Measurements from ENCODE around the gene PSMC2. TPM values are rescaled to one million over a fixed set of nuclear protein-coding genes. Genes with fewer than 3 reads are reported as not detected.

Gene PSMC2
- total RNA-seq, 1 experiment from 2014 or later, result 171 TPM

DNA sequence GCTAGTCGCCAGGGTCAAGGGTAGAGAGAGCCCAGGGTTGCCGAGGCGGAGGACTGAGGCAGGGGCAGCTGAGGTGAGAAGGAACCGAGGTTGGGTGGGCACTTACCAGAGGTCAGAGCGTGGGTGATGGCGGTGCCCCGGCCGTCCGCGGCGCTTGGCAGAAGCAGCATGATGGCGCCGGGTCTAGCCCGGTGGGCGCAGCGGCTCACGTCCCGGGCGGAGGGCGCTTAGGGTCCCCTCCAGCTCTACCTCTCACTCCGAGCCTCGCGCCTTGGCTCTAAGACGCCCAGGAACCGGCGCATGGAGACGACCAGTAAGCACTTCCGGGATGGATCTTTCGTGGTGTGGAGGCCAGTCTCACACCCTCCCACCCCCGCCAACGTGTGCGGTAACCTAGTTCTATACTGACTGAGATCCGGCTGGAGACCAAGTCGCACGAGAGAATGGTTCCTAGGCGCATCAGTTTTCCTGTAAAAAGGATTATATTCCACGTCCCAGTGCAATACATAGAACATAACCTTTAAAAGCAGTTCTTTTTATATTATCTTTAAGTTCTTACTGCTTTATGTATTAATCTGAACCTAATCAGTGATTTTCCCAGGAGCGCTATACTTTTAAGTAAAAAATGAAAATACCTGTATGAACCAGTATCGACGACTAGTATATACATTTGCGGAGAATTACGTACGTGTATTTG, 2.8 kb upstream of the PSMC2 start, which contains the start of gene DNAJC2:
TSS of gene DNAJC2 (minus strand) at position 315 of the 697 bp plus-strand sequence. CDS start at position 170, 145 bp downstream.
- in situ Hi-C loops (cut with HindIII; ENCODE audit: low pct_unique_long_range_greater_than_20kb, low sequenced_read_pairs) (no loop called here), intact Hi-C loops (cut with micrococcal nuclease; ENCODE audit: unreplicated experiment) (no loop called here)
- ChIA-PET CTCF (no interaction called here), POLR2A (no interaction called here)
- peaks cover 23% of the 10 kb centered on the region for H3K4me1 ChIP-seq (ENCODE audit: control insufficient read depth, insufficient read depth, low read length)
- ATAC-seq (peak; percentile 92), DNase-seq (ENCODE audit: low read depth, low spot score) (peak; percentile 91)
- H3K36me3 ChIP-seq (ENCODE audit: control insufficient read depth, insufficient read depth, low read length), result peaks cover 21% of the 10 kb centered on the region
- peak within 1 kb of the TSS; percentile 96 for H3K27ac ChIP-seq (ENCODE audit: low read length)
- no peaks in the 10 kb centered on the region for H3K9me3 ChIP-seq (ENCODE audit: control insufficient read depth, insufficient read depth, low read depth, low read length)
- 0 out of 2 replicates have a peak, but pooled peaks have one; percentile 38 for TF ChIP-seq TCF7L2 (IDR thresholded peaks at IDR 0.05; ENCODE audit: low read depth, low read length)
- TF ChIP-seq SIN3A (IDR thresholded peaks at IDR 0.05; ENCODE audit: borderline replicate concordance, insufficient read depth, low read depth, low read length), result peak; percentile 96
- TF ChIP-seq, protein P1, sequence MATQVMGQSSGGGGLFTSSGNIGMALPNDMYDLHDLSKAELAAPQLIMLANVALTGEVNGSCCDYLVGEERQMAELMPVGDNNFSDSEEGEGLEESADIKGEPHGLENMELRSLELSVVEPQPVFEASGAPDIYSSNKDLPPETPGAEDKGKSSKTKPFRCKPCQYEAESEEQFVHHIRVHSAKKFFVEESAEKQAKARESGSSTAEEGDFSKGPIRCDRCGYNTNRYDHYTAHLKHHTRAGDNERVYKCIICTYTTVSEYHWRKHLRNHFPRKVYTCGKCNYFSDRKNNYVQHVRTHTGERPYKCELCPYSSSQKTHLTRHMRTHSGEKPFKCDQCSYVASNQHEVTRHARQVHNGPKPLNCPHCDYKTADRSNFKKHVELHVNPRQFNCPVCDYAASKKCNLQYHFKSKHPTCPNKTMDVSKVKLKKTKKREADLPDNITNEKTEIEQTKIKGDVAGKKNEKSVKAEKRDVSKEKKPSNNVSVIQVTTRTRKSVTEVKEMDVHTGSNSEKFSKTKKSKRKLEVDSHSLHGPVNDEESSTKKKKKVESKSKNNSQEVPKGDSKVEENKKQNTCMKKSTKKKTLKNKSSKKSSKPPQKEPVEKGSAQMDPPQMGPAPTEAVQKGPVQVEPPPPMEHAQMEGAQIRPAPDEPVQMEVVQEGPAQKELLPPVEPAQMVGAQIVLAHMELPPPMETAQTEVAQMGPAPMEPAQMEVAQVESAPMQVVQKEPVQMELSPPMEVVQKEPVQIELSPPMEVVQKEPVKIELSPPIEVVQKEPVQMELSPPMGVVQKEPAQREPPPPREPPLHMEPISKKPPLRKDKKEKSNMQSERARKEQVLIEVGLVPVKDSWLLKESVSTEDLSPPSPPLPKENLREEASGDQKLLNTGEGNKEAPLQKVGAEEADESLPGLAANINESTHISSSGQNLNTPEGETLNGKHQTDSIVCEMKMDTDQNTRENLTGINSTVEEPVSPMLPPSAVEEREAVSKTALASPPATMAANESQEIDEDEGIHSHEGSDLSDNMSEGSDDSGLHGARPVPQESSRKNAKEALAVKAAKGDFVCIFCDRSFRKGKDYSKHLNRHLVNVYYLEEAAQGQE (IDR thresholded peaks at IDR 0.05; ENCODE audit: insufficient read depth in 1 of 2, low read depth in 2 of 2, low read length in 1 of 2), result peak in 1 of 2 experiments; percentile 30; a peak in 1 of 4 replicates
- TF ChIP-seq, protein P2, sequence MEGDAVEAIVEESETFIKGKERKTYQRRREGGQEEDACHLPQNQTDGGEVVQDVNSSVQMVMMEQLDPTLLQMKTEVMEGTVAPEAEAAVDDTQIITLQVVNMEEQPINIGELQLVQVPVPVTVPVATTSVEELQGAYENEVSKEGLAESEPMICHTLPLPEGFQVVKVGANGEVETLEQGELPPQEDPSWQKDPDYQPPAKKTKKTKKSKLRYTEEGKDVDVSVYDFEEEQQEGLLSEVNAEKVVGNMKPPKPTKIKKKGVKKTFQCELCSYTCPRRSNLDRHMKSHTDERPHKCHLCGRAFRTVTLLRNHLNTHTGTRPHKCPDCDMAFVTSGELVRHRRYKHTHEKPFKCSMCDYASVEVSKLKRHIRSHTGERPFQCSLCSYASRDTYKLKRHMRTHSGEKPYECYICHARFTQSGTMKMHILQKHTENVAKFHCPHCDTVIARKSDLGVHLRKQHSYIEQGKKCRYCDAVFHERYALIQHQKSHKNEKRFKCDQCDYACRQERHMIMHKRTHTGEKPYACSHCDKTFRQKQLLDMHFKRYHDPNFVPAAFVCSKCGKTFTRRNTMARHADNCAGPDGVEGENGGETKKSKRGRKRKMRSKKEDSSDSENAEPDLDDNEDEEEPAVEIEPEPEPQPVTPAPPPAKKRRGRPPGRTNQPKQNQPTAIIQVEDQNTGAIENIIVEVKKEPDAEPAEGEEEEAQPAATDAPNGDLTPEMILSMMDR (IDR thresholded peaks at IDR 0.05), result no peak
- peak; percentile 94 for TF ChIP-seq POLR2AphosphoS5 (IDR thresholded peaks at IDR 0.05; ENCODE audit: low read depth, low read length)
- BruUV-seq (replicated peaks), result no TSS peak
- H3K27me3 ChIP-seq (ENCODE audit: control insufficient read depth, insufficient read depth, low read length), result no peaks in the 10 kb centered on the region
- H3K4me3 ChIP-seq (ENCODE audit: low read depth in 2 of 2, low read length in 2 of 2), result peak within 1 kb of the TSS; percentile 92 to 100

DNA sequence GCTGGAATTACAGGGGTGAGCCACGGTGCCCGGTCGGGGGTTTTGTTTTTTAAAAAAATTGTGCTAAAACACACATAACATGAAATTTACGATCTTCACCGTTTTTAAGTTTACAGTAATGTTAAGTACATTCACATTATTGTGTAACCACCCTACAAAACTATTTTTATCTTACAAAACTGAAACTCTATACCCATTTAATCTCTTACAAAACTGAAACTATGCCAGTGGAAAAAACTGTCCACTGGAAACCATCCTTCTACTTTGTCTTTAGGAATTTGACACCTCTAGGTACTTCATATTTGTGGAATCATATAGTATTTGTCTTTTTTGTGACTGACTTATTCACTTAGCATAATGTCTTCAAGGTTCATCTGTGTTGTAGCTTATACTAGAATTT, 1.0 kb upstream of the PSMC2 start:
- TF ChIP-seq, protein P2 (IDR thresholded peaks at IDR 0.05), result no peak
- TF ChIP-seq, protein P1 (IDR thresholded peaks at IDR 0.05; ENCODE audit: insufficient read depth in 1 of 2, low read depth in 2 of 2, low read length in 1 of 2), result no peak
- TF ChIP-seq SIN3A (IDR thresholded peaks at IDR 0.05; ENCODE audit: borderline replicate concordance, insufficient read depth, low read depth, low read length) (no peak), TCF7L2 (IDR thresholded peaks at IDR 0.05; ENCODE audit: low read depth, low read length) (no peak), POLR2AphosphoS5 (IDR thresholded peaks at IDR 0.05; ENCODE audit: low read depth, low read length) (no peak)
- Histone ChIP-seq H3K4me3 (ENCODE audit: low read depth in 2 of 2, low read length in 2 of 2) (no peak overlapping the region; a peak in 1 of 4 replicates), H3K9me3 (ENCODE audit: control insufficient read depth, insufficient read depth, low read depth, low read length) (no peaks in the 10 kb centered on the region), H3K27me3 (ENCODE audit: control insufficient read depth, insufficient read depth, low read length) (no peaks in the 10 kb centered on the region), H3K36me3 (ENCODE audit: control insufficient read depth, insufficient read depth, low read length) (peaks cover 7% of the 10 kb centered on the region), H3K27ac (ENCODE audit: low read length) (peak overlapping the region; percentile 95), H3K4me1 (ENCODE audit: control insufficient read depth, insufficient read depth, low read length) (peaks cover 25% of the 10 kb centered on the region)
- intact Hi-C loops (cut with micrococcal nuclease; ENCODE audit: unreplicated experiment), result no loop called here
- ChIA-PET POLR2A (no interaction called here), CTCF (no interaction called here)
- ATAC-seq, result no peak
- no peak for DNase-seq (ENCODE audit: low read depth, low spot score)
- BruUV-seq (replicated peaks), result no TSS peak
- in situ Hi-C loops (cut with HindIII; ENCODE audit: low pct_unique_long_range_greater_than_20kb, low sequenced_read_pairs), result no loop called here
